Liver (tissue), 9 donors: Measurements from ENCODE around the gene ADAMTS2. TPM values are rescaled to one million over a fixed set of nuclear protein-coding genes. Genes with fewer than 3 reads are reported as not detected.
A peak's percentile ranks its signal among the peaks of the same experiment; 100 is the strongest.

Source experiments
- DNase-seq: peaks from one replicate; pipeline ENCODE4 v3.0.0-alpha.2; 2017; ENCODE audit warnings: low spot score
- H3K27ac ChIP-seq, 2 donors: one replicate each; pipeline ENCODE4 v1.7.0; 2013; ENCODE audit warnings: inconsistent platforms in 2 of 2, low read length in 2 of 2, control low read depth in 1 of 2, low read depth in 1 of 2, mild to moderate bottlenecking in 1 of 2
- H3K27me3 ChIP-seq, 4 donors: one replicate each; pipeline versions ENCODE4 v1.6.1 to v1.7.0; 2013; ENCODE audit warnings: low read length in 3 of 4, inconsistent platforms in 1 of 4, mild to moderate bottlenecking in 1 of 4, moderate library complexity in 1 of 4; ENCODE audit not compliant: control insufficient read depth in 4 of 4, insufficient read depth in 4 of 4
- H3K36me3 ChIP-seq, 4 donors: one replicate each; pipeline versions ENCODE4 v1.6.1 to v1.7.0; 2013; ENCODE audit warnings: low read length in 3 of 4, mild to moderate bottlenecking in 3 of 4, low read depth in 1 of 4, moderate library complexity in 1 of 4; ENCODE audit not compliant: control insufficient read depth in 4 of 4, insufficient read depth in 3 of 4
- H3K4me1 ChIP-seq, 4 donors: one replicate each; pipeline versions ENCODE4 v1.6.1 to v1.7.0; 2013; ENCODE audit warnings: low read length in 3 of 4, mild to moderate bottlenecking in 3 of 4, moderate library complexity in 1 of 4; ENCODE audit not compliant: control insufficient read depth in 4 of 4, insufficient read depth in 4 of 4
- H3K4me3 ChIP-seq, 3 donors: one replicate each; pipeline versions ENCODE4 v1.6.1 to v1.7.0; 2013; ENCODE audit warnings: low read length in 3 of 3, control low read depth in 1 of 3, low read depth in 1 of 3, mild to moderate bottlenecking in 1 of 3
- H3K9ac ChIP-seq, 2 donors: one replicate each; pipeline ENCODE4 v1.7.0; 2013; ENCODE audit warnings: low read length in 2 of 2, mild to moderate bottlenecking in 2 of 2, moderate library complexity in 2 of 2, control low read depth in 1 of 2, low read depth in 1 of 2
- H3K9me3 ChIP-seq, 4 donors: one replicate each; pipeline versions ENCODE4 v1.6.1 to v1.7.0; 2013; ENCODE audit warnings: low read length in 3 of 4; ENCODE audit not compliant: control insufficient read depth in 4 of 4
- EGR1 ChIP-seq, 2 donors: IDR thresholded peaks; 2 replicates each; pipeline ENCODE4 v1.6.1; 2016 to 2018; ENCODE audit warnings: antibody characterized with exemption in 2 of 2, low read depth in 2 of 2
- FOXA1 ChIP-seq: IDR thresholded peaks from 2 replicates; pipeline ENCODE4 v1.6.1; 2016; ENCODE audit warnings: antibody characterized with exemption
- GABPA ChIP-seq, 2 donors: IDR thresholded peaks in 1 of 2; conservative IDR thresholded peaks in 1 of 2; 2 replicates each; pipeline ENCODE4 v1.6.1; 2016; ENCODE audit warnings: antibody characterized with exemption in 2 of 2, mild to moderate bottlenecking in 1 of 2, moderate library complexity in 1 of 2
- HNF4G ChIP-seq: IDR thresholded peaks from 2 replicates; pipeline ENCODE4 v1.6.1; 2016; ENCODE audit warnings: antibody characterized with exemption
- JUND ChIP-seq, 2 donors: IDR thresholded peaks; 2 replicates each; pipeline ENCODE4 v1.6.1; 2016; ENCODE audit warnings: antibody characterized with exemption in 2 of 2
- NR2F2 ChIP-seq: IDR thresholded peaks from 2 replicates; pipeline ENCODE4 v1.6.1; 2016; ENCODE audit warnings: antibody characterized with exemption
- RAD21 ChIP-seq, 2 donors: IDR thresholded peaks; 2 replicates each; pipeline ENCODE4 v1.6.1; 2016; ENCODE audit warnings: antibody characterized with exemption in 2 of 2, mild to moderate bottlenecking in 2 of 2
- RXRA ChIP-seq, 2 donors: IDR thresholded peaks; 2 replicates each; pipeline ENCODE4 v1.6.1; 2017 to 2018; ENCODE audit warnings: antibody characterized with exemption in 2 of 2, mild to moderate bottlenecking in 1 of 2
- SP1 ChIP-seq: IDR thresholded peaks from 2 replicates; pipeline ENCODE4 v1.6.1; 2018; ENCODE audit warnings: antibody characterized with exemption, mild to moderate bottlenecking
- YY1 ChIP-seq: IDR thresholded peaks from 2 replicates; pipeline ENCODE4 v1.6.1; 2016; ENCODE audit warnings: antibody characterized with exemption, mild to moderate bottlenecking
- ZBTB33 ChIP-seq: IDR thresholded peaks from 2 replicates; pipeline ENCODE4 v1.6.1; 2016; ENCODE audit warnings: antibody characterized with exemption
- WGBS: extraction: QIAGEN DNeasy Blood & Tissue Kit; methylation state at CpG from one replicate; pipeline ENCODE4 v1.1.7; 2013; 5-methylcytosine and 5-hydroxymethylcytosine counted together
- polyA plus RNA-seq, 2 donors: library from polyadenylated mRNA; stranded (reverse) in 1 of 2; unstranded in 1 of 2; fragments of 200-250 nt in 1 of 2; fragments of >200 nt in 1 of 2; fragmentation: Nextera tagmentation in 1 of 2; extraction: Ambion mirVana in 1 of 2; gene quantifications; one replicate each; pipeline versions ENCODE4 v1.2.1 to v1.2.3, GENCODE V29; 2013 to 2015
- total RNA-seq, 2 donors: library from RNA; depleted of rRNA; stranded (reverse); fragments of >200 nt; gene quantifications; one replicate each; pipeline ENCODE4 v1.2.3, GENCODE V29; 2014
- TF ChIP-seq, protein P1 (sequence below): IDR thresholded peaks from 2 replicates; pipeline ENCODE4 v1.6.1; 2016; ENCODE audit warnings: antibody characterized with exemption
- TF ChIP-seq, protein P2 (sequence below): fragments of 150-350 bp; IDR thresholded peaks from 2 replicates; pipeline ENCODE4 v1.5.1; 2017; ENCODE audit warnings: improper control_type of control experiment, low read depth, low read length; ENCODE audit not compliant: missing input control
- donor health status: healthy.
- donor health status: healthy.
- donor health status: healthy.
- donor health status: healthy.
- donor health status: healthy.

The ADAMTS2 gene
- total and polyA plus RNA-seq, 4 donors: 2.7 to 24.3 (median 12.0) TPM

- 87% methylated on average over 23 of the region's 23 CpGs for WGBS
- TF ChIP-seq RXRA (IDR thresholded peaks at IDR 0.05) (peak; percentile 33 to 38), SP1 (no peak), HNF4G (no peak), NR2F2 (peak; percentile 95), RAD21 (IDR thresholded peaks at IDR 0.05) (no peak), JUND (IDR thresholded peaks at IDR 0.05) (peak; percentile 44 to 68)
- TF ChIP-seq, protein P1, sequence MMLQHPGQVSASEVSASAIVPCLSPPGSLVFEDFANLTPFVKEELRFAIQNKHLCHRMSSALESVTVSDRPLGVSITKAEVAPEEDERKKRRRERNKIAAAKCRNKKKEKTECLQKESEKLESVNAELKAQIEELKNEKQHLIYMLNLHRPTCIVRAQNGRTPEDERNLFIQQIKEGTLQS: no peak
- peak overlapping the region; percentile 69 to 72 for H3K27ac ChIP-seq
- no peak overlapping the region for H3K4me3 ChIP-seq
- H3K4me1 ChIP-seq: no peaks in the 10 kb centered on the region
- no peaks in the 10 kb centered on the region for H3K27me3 ChIP-seq
- DNase-seq: no peak
- no peak overlapping the region for H3K9ac ChIP-seq
- no peaks in the 10 kb centered on the region for H3K36me3 ChIP-seq
- no peaks in the 10 kb centered on the region for H3K9me3 ChIP-seq
Observed at GRCh38 chr5:179275941-179276837, 69.1 kb downstream of the ADAMTS2 start.

DNA sequence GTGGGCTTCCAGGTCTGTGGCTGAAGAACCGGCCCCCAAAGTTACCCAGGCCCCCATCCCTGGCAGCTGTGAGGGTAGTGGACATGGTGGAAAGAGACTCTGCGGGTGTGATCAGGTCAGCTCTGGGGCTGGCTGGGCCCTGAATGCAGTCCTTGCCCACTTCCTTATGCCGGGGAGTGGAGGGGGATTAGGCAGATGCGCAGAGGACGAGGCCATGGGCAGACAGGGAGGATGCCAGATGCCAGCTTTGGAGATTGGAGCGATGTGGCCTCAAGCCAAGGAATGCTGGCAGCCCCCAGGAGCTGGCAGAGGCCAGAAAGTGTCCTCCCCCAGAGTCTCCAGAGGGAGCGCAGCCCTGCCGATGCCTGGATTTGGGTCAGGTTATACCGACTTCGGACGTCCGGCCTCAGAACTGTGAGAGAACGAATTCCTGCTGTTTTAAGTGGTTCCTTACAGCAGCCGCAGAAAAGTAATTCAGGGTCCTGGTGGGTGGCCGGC lies 69.8 kb downstream of the ADAMTS2 start:
- peak overlapping the region; percentile 53 to 70 for H3K27ac ChIP-seq
- TF ChIP-seq FOXA1: no peak
- no peak for TF ChIP-seq YY1
- TF ChIP-seq, protein P2, sequence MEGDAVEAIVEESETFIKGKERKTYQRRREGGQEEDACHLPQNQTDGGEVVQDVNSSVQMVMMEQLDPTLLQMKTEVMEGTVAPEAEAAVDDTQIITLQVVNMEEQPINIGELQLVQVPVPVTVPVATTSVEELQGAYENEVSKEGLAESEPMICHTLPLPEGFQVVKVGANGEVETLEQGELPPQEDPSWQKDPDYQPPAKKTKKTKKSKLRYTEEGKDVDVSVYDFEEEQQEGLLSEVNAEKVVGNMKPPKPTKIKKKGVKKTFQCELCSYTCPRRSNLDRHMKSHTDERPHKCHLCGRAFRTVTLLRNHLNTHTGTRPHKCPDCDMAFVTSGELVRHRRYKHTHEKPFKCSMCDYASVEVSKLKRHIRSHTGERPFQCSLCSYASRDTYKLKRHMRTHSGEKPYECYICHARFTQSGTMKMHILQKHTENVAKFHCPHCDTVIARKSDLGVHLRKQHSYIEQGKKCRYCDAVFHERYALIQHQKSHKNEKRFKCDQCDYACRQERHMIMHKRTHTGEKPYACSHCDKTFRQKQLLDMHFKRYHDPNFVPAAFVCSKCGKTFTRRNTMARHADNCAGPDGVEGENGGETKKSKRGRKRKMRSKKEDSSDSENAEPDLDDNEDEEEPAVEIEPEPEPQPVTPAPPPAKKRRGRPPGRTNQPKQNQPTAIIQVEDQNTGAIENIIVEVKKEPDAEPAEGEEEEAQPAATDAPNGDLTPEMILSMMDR: no peak
- TF ChIP-seq ZBTB33: no peak
- no peak for TF ChIP-seq EGR1 (IDR thresholded peaks at IDR 0.05; ENCODE audit: low read depth in 2 of 2)
- no peak for TF ChIP-seq GABPA (IDR thresholded peaks at IDR 0.05 in 1 of 2, conservative IDR thresholded peaks at IDR 0.05 in 1 of 2)
- no peaks in the 10 kb centered on the region for H3K9me3 ChIP-seq
- no peaks in the 10 kb centered on the region for H3K27me3 ChIP-seq
- DNase-seq: no peak
- WGBS: 87% methylated on average over 15 of the region's 15 CpGs
- no peaks in the 10 kb centered on the region for H3K36me3 ChIP-seq
- H3K9ac ChIP-seq: no peak overlapping the region
- no peak overlapping the region for H3K4me3 ChIP-seq
- no peaks in the 10 kb centered on the region for H3K4me1 ChIP-seq
